SK-N-SH (cell line): Measurements from ENCODE around the gene SURF4.

Experiments
- NFIC ChIP-seq: IDR thresholded peaks from 2 replicates; pipeline ENCODE4 v1.4.0; 2012; ENCODE audit warnings: borderline replicate concordance
- RXRA ChIP-seq: IDR thresholded peaks from 2 replicates; pipeline ENCODE4 v1.4.0; 2012; ENCODE audit warnings: low read depth, mild to moderate bottlenecking, borderline replicate concordance
- SIN3A ChIP-seq: IDR thresholded peaks from 2 replicates; pipeline ENCODE4 v1.6.1; 2012; ENCODE audit warnings: low read depth, mild to moderate bottlenecking, low read length, moderate library complexity, borderline replicate concordance
- SMC3 ChIP-seq: IDR thresholded peaks from 2 replicates; pipeline ENCODE4 v1.6.1; 2012; ENCODE audit warnings: low read depth, low read length, improper control_type of control experiment
- TCF12 ChIP-seq: IDR thresholded peaks from 2 replicates; pipeline ENCODE4 v1.4.0; 2012
- TEAD4 ChIP-seq: IDR thresholded peaks from 2 replicates; pipeline ENCODE4 v1.4.0; 2012; ENCODE audit warnings: mild to moderate bottlenecking, borderline replicate concordance; ENCODE audit not compliant: insufficient read depth
- TF ChIP-seq, protein P1 (sequence below): IDR thresholded peaks from 2 replicates; pipeline ENCODE4 v1.4.0; 2012; ENCODE audit warnings: low read depth, borderline replicate concordance
- TF ChIP-seq, protein P2 (sequence below): fragments of 200-600 bp; sonication (generic); IDR thresholded peaks from 2 replicates; pipeline ENCODE4 v1.6.1; 2017; ENCODE audit warnings: antibody characterized with exemption, mild to moderate bottlenecking, moderate library complexity
- TF ChIP-seq, protein P3 (sequence below): IDR thresholded peaks from 2 replicates; pipeline ENCODE4 v1.4.0; 2012; ENCODE audit warnings: low read depth
- TF ChIP-seq, protein P4 (sequence below): IDR thresholded peaks from 2 replicates; pipeline ENCODE4; 2012
- TF ChIP-seq, protein P5 (sequence below): fragments of 150-350 bp; IDR thresholded peaks from 2 replicates; pipeline ENCODE4 v1.6.1; 2017; ENCODE audit warnings: antibody characterized with exemption, low read length, low read depth, borderline replicate concordance

DNA sequence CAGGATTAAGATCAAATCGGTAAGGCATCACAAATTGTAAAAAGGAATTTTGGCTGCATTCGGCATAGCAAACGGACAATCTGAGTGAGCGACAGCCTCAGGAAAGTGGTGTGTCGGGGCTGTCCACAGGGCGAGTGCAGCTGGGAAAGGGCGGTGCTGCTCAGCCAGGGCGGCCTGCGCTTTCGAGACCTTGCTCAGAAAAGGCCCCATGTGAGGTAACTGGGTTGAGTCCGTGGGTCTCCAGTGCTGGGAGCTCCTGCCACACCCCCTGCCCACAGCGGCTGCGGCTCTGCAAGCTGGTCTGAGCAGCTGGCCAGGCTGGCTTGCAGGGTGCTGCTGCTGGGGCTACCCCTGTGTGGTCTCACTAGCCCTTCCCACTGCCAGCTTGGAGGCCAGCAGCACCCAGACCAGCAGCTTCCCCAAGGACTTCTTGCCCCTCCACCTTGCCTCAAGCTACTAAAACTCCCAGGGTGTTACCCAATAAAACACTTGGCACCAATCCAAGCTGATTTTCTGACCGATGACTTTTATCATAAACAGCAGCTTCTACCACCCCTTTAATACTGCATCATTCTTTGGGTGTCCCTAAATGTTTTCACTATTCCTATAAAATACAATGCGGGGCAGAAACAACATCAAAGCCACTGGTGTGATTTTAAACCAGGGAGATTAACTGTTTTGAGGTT, 13.4 kb downstream of the SURF4 start:
- TF ChIP-seq, protein P1, sequence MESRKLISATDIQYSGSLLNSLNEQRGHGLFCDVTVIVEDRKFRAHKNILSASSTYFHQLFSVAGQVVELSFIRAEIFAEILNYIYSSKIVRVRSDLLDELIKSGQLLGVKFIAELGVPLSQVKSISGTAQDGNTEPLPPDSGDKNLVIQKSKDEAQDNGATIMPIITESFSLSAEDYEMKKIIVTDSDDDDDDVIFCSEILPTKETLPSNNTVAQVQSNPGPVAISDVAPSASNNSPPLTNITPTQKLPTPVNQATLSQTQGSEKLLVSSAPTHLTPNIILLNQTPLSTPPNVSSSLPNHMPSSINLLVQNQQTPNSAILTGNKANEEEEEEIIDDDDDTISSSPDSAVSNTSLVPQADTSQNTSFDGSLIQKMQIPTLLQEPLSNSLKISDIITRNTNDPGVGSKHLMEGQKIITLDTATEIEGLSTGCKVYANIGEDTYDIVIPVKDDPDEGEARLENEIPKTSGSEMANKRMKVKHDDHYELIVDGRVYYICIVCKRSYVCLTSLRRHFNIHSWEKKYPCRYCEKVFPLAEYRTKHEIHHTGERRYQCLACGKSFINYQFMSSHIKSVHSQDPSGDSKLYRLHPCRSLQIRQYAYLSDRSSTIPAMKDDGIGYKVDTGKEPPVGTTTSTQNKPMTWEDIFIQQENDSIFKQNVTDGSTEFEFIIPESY, result no peak
- TF ChIP-seq, protein P2, sequence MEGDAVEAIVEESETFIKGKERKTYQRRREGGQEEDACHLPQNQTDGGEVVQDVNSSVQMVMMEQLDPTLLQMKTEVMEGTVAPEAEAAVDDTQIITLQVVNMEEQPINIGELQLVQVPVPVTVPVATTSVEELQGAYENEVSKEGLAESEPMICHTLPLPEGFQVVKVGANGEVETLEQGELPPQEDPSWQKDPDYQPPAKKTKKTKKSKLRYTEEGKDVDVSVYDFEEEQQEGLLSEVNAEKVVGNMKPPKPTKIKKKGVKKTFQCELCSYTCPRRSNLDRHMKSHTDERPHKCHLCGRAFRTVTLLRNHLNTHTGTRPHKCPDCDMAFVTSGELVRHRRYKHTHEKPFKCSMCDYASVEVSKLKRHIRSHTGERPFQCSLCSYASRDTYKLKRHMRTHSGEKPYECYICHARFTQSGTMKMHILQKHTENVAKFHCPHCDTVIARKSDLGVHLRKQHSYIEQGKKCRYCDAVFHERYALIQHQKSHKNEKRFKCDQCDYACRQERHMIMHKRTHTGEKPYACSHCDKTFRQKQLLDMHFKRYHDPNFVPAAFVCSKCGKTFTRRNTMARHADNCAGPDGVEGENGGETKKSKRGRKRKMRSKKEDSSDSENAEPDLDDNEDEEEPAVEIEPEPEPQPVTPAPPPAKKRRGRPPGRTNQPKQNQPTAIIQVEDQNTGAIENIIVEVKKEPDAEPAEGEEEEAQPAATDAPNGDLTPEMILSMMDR, result no peak
- TF ChIP-seq RXRA (no peak), NFIC (peak; percentile 29; the same call in 1 of the 2 replicates), TEAD4 (no peak), SIN3A (no peak), SMC3 (no peak), TCF12 (no peak)
- TF ChIP-seq, protein P3, sequence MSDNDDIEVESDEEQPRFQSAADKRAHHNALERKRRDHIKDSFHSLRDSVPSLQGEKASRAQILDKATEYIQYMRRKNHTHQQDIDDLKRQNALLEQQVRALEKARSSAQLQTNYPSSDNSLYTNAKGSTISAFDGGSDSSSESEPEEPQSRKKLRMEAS, result no peak
- TF ChIP-seq, protein P4, sequence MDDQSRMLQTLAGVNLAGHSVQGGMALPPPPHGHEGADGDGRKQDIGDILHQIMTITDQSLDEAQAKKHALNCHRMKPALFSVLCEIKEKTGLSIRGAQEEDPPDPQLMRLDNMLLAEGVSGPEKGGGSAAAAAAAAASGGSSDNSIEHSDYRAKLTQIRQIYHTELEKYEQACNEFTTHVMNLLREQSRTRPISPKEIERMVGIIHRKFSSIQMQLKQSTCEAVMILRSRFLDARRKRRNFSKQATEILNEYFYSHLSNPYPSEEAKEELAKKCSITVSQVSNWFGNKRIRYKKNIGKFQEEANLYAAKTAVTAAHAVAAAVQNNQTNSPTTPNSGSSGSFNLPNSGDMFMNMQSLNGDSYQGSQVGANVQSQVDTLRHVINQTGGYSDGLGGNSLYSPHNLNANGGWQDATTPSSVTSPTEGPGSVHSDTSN, result no peak
- TF ChIP-seq, protein P5, sequence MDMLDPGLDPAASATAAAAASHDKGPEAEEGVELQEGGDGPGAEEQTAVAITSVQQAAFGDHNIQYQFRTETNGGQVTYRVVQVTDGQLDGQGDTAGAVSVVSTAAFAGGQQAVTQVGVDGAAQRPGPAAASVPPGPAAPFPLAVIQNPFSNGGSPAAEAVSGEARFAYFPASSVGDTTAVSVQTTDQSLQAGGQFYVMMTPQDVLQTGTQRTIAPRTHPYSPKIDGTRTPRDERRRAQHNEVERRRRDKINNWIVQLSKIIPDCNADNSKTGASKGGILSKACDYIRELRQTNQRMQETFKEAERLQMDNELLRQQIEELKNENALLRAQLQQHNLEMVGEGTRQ, result no peak
